Hematopoietic multipotent progenitor cell treated with erythropoietin and hydrocortisone succinate and interleukin-3 and kit ligand, for 8 days (in vitro differentiated cells): ENCODE measurements around the gene EFNA3.
A peak's percentile ranks its signal among the peaks of the same experiment; 100 is the strongest.

Experiments
- DNase-seq: peaks from one replicate; pipeline ENCODE4 v3.0.0-alpha.2; 2015

The EFNA3 gene, protein sequence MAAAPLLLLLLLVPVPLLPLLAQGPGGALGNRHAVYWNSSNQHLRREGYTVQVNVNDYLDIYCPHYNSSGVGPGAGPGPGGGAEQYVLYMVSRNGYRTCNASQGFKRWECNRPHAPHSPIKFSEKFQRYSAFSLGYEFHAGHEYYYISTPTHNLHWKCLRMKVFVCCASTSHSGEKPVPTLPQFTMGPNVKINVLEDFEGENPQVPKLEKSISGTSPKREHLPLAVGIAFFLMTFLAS

DNA sequence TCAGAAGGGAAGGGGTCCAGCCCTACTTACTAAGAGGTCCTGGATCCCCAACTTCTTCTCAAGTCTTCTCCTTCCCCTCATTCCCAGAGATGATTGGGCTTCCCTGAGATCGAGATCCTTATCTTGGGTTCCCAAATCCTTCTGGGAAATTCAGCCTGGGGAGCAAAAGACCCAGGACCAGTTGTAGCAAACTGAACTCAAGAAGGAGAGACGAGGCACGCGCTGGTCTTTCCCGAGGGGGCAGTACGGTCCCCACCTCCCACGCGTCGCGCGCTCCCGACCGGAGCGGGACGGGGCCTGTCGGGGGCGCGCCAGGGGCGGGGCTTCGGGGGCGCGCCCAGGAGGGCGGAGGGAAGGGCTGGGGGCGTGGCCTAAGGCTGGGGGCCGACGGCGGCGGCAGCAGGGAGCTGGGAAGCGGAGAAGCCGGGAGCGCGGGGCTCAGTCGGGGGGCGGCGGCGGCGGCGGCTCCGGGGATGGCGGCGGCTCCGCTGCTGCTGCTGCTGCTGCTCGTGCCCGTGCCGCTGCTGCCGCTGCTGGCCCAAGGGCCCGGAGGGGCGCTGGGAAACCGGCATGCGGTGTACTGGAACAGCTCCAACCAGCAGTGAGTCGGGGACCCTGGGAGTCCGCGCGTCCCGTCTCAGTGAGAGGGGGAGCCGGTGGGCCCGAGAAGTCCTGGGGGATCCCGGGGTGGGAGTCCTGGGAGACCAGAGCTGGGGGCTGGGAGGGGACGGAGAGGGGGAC is at the start of gene EFNA3:
Gene EFNA3 (plus strand): TSS at position 369 of the 741 bp plus-strand sequence. CDS start 105 bp downstream, at position 474.
- DNase-seq, result peak; percentile 56

DNA sequence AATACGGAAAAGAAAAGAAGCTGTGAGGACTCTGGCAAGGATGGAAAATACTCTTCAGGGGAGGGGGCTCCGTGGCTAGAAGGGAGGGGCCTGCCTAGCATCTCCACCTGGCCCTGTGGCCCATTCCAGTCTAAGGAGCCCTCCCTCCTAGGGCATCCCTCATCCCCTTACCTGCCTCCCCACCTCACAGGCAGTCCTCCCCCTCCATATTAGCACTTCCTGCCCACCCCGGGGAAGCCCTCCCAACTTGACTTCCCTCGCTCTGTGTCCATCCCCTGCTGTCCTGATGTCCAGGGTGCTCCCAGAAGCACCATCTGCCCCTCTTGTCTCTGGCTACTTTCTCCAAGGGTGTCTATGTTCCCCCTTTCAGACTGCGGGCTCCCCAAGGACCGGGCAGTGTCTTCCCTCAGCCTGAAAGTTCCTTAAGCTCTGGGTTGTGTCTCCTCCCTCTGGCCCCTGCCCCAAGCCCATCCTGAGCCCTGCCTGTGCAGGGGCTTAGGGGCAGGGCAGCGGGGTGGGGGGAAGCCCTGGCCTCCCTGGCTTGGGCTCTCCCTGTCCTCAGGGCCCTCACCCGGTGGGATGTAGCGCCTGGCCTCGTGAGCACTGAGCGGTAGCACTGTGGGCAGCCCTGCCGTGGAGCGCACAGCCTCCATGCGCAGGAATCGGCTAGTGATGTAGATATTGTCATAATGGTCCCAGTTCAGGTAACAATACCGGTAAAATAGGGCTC is 49.0 kb upstream of the EFNA3 start:
- DNase-seq, result no peak

- DNase-seq, result no peak
These were observed 48.3 kb upstream of the EFNA3 start for GRCh38 chr1:155030243-155030795.

DNA sequence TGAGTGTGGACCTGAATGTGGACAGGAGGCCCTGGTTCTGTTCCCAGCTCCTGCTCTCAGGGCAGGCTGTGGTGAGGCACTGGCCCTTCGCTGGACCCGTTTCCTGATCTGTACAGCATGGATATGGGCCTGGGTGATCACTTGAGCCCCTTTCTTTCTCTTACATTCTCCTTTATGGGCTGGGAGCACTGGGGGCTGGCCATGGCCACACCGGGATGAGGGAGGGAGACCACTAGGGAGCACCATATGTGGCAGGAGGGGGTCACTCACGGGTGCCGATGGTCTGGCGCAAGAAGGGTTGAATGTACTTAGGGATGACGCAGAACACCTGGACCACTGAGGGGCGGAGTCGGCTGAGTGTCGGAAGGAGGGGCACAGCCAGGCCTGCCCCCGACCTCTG is 47.7 kb upstream of the EFNA3 start:
- no peak for DNase-seq

DNA sequence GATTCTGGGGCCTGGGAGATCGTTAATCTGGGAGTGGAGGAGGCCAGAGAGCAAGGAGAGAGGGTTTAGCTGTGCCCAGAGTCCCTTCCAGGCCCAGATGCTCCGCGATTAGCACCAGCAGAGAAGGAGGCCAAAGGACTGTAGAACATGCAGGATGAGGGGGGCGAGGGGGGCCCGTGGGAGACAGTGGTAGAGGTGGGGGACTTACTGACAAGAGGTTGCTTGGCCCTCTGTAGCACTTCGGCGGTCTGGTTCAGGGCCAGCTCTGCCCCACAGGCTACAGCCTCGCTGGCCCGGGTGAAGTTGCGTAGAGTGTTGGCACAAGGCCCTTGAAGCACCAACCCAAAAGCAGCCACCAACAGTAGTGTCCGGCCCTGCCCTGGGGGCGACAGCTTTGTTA is 45.8 kb upstream of the EFNA3 start:
- DNase-seq, result no peak

GRCh38 chr1:155033524-155033923 is 45.1 kb upstream of the EFNA3 start, which contains the start of the genes DCST1 and DCST2:
TSS of gene DCST1 (plus strand) at chr1:155033824. CDS start at chr1:155034037, 213 bp downstream.
TSS of gene DCST2 (minus strand) at chr1:155033781. CDS start at chr1:155033701, 80 bp downstream.
- DNase-seq, result no peak

- no peak for DNase-seq
These were observed 44.1 kb upstream of the EFNA3 start for GRCh38 chr1:155034318-155035208.

DNA sequence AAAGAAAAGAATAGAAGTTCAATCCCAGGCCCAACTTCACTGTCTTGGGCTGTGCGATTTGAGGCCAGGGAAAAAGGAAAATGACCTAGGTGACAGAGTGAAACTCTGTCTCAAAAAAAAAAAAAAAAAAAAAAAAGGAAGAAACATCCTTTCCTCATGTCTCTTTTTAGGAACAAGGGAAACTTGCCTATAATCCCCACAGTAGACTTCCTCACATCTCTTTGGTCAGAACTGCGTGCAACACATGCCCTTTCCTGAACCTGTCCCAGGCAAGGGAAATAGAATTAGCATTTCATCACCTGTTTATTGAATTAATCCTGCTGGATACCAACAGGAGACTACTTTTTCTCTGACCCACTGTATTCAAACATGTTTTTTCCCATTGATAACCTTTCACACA is 42.7 kb upstream of the EFNA3 start:
- no peak for DNase-seq

DNA sequence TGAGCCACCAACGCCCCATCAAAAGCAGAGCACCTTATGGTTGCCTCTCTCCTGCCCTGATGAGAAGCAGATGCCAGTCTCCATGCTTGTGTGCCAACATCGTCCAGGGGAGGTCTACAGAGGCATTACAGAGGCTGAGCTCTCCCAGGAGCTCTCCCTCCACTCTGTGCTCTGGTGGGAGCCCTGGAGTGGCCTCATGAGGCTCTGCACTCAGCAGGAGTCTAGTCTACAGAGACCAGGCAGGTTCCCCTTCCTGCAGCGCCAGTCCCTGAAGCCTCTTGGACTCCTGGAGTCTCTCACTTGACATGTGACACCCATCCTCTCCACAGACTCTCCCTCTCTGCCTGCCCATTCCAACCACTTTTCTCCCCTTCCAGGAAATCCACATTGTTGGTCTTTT is 41.6 kb upstream of the EFNA3 start:
- no peak for DNase-seq

DNA sequence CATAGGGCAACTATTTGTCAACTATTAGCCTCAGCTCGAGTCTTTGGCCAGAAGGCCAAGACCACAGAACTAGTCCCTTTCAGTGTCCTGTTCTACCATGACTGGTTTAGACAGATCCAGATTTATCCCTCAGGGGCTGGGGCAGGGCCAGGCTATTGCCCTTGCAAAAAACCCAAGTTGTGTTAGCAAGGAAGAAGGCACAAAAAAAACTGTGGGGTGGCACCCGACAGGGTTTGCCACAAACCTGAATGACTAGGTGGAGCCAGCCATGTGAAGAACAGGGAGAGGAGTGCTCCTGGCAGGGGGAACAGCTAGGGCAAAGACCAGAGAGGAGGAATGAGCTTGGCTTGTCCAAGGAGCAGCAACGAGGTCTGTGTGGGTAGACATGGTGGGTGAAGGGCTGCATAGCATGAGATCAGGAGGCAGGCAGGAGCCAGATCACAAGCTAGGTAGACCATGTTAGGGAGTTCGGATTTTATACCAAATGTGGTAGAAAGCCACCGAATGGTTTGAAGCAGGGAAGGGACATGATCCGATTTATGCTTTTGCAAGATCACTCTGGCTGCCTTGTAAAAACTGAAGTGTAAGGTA is 40.7 kb upstream of the EFNA3 start:
- DNase-seq, result no peak

- no peak for DNase-seq
These were observed 39.9 kb upstream of the EFNA3 start for GRCh38 chr1:155038602-155039307.

- DNase-seq, result no peak
These were observed 39.3 kb upstream of the EFNA3 start for GRCh38 chr1:155039308-155039669.

- no peak for DNase-seq
These were observed 38.1 kb upstream of the EFNA3 start for GRCh38 chr1:155040358-155041093.

- DNase-seq, result no peak
These were observed 35.8 kb upstream of the EFNA3 start for GRCh38 chr1:155042789-155043188.

GRCh38 chr1:155043301-155043702 is 35.3 kb upstream of the EFNA3 start:
- DNase-seq, result no peak

GRCh38 chr1:155043793-155044192 is 34.8 kb upstream of the EFNA3 start:
- no peak for DNase-seq

DNA sequence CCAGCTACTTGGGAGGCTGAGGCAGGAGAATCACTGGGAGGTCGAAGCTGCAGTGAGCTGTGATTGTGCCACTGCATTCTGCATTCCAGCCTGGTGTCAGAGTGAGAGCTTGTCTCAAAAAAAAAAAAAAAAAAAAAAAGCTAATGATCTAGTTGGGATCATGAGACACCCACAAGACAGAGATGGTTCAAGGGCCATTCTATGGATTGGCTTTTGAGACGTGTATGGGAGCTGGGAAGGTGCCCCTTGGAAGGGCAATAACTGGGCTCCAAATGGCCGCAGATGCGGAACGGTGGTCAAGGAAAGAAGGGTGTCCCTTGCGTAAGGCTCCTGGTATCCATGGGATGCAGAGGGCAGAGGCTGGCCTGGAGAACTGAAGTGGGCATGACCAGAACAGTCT is 34.3 kb upstream of the EFNA3 start:
- DNase-seq, result no peak

DNA sequence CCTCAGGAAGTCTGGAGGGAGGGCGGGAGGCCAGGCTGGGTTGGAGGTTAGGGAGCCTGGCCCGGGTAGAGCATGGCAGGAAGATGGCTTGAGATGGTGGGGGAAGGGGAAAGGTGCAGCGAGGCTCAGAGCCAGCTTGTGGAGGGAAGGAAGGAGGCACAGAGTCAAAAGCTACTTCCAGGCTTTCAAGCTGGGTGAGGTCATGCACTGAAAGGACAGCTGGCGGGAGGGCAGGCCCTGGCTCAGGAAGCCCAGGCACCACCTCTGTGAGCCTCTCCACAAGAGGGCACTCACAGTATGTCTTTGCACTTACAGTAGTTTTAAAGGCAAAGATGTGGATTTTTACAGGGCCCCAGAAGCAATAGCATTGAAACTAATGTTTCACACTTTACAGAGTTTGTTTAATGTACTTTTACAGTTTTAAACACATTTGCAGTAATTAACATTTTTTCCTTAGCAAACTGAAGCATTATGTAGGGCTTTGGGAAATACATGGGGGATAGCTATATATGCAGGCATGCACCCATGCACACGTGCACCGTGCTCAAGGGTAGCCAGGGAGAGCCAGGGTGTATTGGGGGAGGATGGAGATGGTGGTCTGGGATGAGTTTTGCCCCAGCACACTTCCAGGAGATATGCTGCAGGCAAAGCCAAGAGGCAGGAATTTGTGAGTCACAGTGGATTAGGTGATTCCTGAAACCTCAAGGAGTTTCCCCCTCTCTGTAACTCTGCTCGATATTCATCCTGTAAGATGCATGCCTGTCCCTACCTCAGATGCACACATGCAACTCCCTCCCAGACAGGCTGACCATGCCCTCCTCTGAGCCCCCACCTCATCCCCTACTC is 33.6 kb upstream of the EFNA3 start:
- DNase-seq, result peak; percentile 84
